GM12872 (cell line): ENCODE data around the gene UNC45B.

Source experiments
- CTCF ChIP-seq: IDR thresholded peaks from 3 replicates; pipeline ENCODE4 v1.5.1; 2011; ENCODE audit warnings: low read depth, mild to moderate bottlenecking, low read length, moderate library complexity; ENCODE audit not compliant: insufficient read depth

Gene UNC45B, protein sequence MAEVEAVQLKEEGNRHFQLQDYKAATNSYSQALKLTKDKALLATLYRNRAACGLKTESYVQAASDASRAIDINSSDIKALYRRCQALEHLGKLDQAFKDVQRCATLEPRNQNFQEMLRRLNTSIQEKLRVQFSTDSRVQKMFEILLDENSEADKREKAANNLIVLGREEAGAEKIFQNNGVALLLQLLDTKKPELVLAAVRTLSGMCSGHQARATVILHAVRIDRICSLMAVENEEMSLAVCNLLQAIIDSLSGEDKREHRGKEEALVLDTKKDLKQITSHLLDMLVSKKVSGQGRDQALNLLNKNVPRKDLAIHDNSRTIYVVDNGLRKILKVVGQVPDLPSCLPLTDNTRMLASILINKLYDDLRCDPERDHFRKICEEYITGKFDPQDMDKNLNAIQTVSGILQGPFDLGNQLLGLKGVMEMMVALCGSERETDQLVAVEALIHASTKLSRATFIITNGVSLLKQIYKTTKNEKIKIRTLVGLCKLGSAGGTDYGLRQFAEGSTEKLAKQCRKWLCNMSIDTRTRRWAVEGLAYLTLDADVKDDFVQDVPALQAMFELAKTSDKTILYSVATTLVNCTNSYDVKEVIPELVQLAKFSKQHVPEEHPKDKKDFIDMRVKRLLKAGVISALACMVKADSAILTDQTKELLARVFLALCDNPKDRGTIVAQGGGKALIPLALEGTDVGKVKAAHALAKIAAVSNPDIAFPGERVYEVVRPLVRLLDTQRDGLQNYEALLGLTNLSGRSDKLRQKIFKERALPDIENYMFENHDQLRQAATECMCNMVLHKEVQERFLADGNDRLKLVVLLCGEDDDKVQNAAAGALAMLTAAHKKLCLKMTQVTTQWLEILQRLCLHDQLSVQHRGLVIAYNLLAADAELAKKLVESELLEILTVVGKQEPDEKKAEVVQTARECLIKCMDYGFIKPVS

GRCh38 chr17:35147375-35147905, at the start of gene UNC45B:
UNC45B (plus strand) TSS chr17:35147817; CDS start chr17:35148264, 447 bp downstream.
- no peak for TF ChIP-seq CTCF

- no peak for TF ChIP-seq CTCF
These were observed 47.7 kb upstream of the UNC45B start for GRCh38 chr17:35099908-35100307.

DNA sequence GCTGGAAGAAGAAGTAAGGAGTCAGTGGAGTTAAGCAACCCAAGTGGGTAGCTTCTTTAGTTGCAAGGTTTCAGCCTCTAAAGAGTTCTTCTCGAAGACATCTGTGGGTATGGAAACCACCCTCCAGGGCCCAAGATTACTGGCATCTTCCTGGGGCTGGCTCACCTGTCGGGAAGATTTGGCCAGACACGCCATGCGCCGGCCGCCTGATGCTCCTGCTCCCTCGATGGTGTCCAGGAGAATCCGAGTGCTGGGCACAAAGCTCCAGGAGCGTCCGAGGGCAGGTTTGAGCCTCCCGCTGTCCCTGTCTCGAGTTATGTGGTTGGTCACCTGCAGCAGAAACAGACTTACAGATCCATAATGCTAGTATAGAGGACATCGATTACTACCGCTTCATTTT, 46.6 kb upstream of the UNC45B start:
- TF ChIP-seq CTCF = no peak

GRCh38 chr17:35101725-35102124, 45.9 kb upstream of the UNC45B start:
- no peak for TF ChIP-seq CTCF

DNA sequence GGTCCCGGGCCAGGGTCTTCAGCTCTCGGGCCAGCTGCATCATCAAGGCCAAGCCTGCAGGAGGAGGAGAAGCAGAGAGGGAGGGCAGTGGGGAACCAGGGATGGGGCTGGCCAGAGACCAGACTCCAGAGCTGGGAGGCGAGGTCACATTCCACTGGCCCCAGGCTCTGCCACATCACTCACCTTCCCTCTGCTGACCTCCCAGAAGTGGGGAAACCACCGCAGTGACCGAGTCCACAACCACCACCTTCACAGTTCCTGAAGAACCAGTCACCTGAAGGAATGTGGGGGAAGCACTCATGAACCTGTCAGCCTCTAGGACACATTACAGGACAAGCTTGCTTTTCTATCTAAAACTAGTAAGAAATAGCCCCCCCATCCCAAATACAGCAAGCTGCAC, 44.3 kb upstream of the UNC45B start:
- TF ChIP-seq CTCF = no peak

DNA sequence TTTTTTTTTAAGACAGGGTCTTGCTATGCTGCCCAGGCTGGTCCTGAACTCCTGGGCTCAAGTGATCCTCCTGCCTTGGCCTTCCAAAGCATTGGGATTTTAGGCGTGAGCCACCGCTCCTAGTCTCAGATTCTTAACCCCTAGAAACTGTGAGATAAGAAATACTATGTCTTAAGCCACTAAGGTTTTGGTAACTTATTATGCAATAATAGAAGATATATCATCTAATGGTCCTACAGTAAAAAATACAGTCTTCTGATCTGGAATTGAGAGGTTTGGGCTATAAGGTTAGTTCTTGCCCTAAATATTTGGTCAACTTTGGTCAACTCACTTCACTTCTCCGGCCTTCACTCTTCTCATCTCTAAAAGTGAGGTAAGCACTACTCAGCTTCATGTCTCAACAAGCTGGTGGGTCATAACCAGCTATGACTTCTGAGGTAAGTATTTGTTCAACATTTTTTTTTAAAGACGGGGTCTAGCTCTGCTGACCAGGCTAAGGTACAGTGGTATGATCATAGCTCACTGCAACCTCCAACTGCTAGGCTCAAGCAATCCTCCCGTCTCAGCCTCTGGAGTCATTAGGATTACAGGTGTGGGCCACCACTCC, 42.7 kb upstream of the UNC45B start:
- TF ChIP-seq CTCF = no peak

DNA sequence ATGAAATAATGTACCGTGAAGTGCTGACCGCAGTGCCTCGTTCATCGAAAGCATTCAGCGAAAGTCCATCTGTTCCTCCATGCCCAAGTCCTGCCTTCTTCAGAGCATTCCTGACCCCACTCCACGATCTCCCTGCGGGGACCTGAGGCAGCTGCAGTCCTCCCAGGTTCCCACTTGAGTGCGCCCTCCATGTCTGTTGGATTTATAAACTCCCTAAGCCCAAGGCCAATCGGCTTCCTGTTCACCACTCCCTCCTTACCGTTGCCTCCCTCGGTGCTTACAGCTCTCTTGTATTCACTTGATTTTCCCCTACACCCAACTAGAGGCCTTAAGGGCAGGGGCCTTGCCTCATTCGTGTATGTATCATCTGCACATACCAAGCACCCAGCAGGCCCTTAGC, 30.8 kb upstream of the UNC45B start:
- no peak for TF ChIP-seq CTCF
